HG02938 (cell line): ENCODE results near the gene NAA35.
"Not testable (repeated sequence)": the region's sequence is repeated elsewhere in the genome, so short reads cannot be mapped to it uniquely, and the experiment has no call there.

Experiments used
- ATAC-seq: cut with Tn5 transposase; IDR thresholded peaks from one replicate; pipeline ENCODE4 v1.9.1; 2021; ENCODE audit warnings: mild to moderate bottlenecking, moderate library complexity; ENCODE audit not compliant: unreplicated experiment

NAA35 gene

GRCh38 chr9:85943757-85944430 is 2.9 kb downstream of the NAA35 start:
- ATAC-seq: no peak

DNA sequence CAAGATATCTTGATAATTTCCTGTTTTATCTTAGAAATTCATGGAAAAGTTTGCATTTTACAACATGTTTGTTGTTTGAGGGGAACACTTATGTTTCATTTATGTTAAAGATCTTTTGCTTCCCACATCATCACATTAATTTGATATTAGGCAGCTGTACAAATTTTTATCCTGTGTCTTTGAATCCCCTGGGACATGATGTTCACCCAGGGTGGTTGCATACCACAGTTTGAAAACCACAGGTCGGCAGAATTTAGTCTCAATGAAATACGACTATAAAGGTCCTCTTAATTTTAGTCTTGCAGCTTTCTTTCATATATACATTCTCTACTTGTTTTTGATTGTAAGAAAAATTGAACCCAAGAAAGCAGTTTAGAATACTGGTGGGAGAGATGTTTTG is 3.7 kb downstream of the NAA35 start:
- ATAC-seq: no peak

- no peak for ATAC-seq
These were observed 8.8 kb downstream of the NAA35 start for GRCh38 chr9:85949586-85950335.

- ATAC-seq: no peak
These were observed 19.0 kb downstream of the NAA35 start for GRCh38 chr9:85959955-85960354.

DNA sequence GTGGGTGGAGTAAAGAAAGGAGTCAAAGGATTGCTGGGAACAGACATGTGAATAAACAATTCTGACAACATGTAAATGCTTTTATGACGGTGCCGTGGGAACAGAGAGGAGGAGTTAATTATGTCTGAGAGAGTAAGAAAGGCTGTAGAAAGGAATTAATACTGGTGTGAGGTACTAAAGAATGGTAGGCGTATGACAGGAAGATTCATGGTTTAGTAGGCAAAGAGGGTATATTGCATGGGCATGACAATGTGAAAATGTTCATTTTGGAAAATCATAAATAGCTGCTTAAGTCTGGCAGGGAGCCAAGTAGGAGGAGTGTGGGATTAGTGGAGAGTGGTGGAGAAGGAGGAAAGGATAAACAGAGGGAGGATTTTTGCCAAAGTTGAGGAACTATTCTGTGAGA is 19.7 kb downstream of the NAA35 start:
- no peak for ATAC-seq

GRCh38 chr9:85964526-85964925 is 23.6 kb downstream of the NAA35 start:
- ATAC-seq: no peak

DNA sequence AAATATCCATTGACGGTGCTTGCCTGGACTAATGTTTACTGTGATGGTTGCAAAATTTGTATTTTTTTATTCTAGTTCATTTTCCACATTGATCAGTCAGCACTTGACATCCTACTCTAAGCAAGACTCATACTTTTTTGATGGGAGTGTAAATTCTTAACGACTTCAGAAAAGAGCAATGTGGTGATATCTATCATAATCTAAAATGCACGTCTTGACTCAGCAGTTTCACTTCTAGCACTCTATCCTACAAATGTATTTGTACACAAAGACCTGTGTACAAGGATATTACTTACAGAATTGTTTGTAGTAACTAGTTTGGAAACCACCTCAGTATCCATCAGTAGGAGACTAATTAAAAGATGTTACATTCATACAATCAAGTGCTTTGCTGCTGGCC is 24.0 kb downstream of the NAA35 start:
- no peak for ATAC-seq

DNA sequence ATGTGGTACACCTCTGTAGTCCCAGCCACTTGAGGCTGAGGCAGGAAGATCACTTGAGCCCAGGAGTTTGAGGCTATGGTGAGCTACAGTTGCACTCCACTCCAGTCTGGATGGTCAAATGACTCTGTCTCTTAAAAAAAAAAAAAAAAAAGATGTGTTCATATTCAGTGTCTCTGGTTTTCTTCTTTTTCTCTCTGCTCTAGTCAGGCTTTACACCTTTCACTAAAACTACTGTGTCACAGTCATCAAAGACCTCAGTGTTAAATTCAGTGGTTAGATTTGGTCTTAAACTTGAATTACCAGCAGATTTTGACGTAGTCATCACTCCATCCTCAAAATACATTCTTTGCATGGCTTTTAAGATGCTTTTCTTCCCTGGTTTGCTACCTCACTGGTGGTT is 28.8 kb downstream of the NAA35 start:
- ATAC-seq: no peak

DNA sequence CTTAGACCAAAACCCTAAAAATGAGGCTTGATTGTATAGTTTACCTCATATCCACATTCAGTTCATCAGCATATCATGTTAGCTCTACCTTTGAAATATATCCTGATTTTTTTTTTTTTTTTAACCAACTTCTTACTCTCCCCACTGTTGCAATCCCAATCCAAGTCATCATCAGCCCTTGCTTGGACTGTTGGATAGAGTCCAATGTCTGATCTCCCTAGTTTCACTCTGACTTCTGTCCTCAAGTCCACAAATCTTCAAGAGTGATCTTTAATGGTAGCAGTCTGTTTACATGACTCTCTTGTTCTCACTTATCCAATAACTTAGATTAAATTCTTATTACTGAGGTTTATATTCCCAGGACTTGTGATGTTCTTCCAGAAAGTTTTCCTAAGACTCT is 30.8 kb downstream of the NAA35 start:
- no peak for ATAC-seq

DNA sequence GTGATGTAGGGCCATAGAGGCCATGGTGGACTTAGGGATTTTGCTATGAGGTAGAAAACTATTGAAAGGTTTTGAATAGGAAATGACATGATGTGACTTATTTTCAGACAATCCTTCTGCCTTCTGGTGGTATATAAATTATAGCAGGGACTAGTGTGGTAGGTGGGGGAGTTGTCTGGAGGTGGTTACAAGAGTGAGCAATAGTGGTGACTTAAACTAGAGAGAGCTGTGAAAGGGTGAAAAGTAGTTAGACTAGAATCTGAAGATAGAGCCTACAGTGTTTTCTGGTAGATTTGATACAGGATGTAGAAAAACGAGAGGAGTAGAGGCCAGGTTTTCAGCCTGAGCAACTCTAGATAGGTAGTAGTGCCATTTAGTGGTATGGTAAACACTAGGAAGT is 32.3 kb downstream of the NAA35 start:
- no peak for ATAC-seq

- not testable (repeated sequence) for ATAC-seq
These were observed 33.2 kb downstream of the NAA35 start for GRCh38 chr9:85974055-85974547.

- no peak for ATAC-seq
These were observed 37.5 kb downstream of the NAA35 start for GRCh38 chr9:85978496-85978895.

- no peak for ATAC-seq
These were observed 40.4 kb downstream of the NAA35 start for GRCh38 chr9:85981369-85981768.

GRCh38 chr9:85984457-85984856 is 43.5 kb downstream of the NAA35 start:
- ATAC-seq: no peak

GRCh38 chr9:85987236-85987635 is 46.3 kb downstream of the NAA35 start:
- ATAC-seq: no peak

GRCh38 chr9:85994191-85994590 is 53.2 kb downstream of the NAA35 start:
- no peak for ATAC-seq

DNA sequence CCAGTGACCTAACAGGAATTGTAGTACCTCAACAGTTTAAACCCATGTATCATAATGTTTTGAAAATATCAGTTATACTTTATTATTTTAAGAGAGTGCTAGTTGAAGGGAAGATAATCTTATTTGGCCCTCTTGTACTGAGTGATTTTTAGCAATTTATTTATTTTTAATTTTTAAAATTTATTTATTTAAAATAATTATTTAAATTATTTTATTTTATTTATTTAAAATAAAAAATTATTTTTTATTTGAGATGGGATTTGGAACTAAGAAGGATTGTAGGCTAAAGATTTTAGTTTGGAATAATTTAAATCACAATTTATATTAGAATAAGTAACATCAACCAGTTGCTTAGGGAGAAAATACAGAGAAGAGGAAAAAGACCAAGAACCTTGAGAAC is 54.2 kb downstream of the NAA35 start:
- no peak for ATAC-seq

GRCh38 chr9:85995599-85995998 is 54.7 kb downstream of the NAA35 start:
- ATAC-seq: no peak

GRCh38 chr9:86005253-86005775 is 64.4 kb downstream of the NAA35 start:
- no peak for ATAC-seq

DNA sequence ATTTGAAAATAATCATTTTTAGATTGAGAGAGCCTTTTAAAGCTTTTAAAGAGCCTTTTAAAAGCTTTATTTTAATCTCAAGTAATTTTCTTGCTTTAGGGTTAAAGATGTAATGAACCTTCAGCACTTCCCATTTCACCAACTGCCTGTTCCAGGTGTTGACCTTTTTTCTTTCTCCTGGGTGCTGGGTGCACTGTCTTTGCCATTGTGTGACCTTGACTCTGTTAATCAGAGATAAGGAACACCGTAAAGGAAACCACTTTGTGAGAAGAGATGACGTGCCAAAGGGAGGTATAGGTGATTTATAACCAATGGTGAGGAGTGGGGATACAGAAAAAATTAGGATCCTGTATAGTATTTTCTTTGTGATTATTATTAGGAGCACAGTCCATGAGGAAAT is 68.2 kb downstream of the NAA35 start:
- ATAC-seq: no peak

- no peak for ATAC-seq
These were observed 79.8 kb downstream of the NAA35 start for GRCh38 chr9:86020731-86021130.

DNA sequence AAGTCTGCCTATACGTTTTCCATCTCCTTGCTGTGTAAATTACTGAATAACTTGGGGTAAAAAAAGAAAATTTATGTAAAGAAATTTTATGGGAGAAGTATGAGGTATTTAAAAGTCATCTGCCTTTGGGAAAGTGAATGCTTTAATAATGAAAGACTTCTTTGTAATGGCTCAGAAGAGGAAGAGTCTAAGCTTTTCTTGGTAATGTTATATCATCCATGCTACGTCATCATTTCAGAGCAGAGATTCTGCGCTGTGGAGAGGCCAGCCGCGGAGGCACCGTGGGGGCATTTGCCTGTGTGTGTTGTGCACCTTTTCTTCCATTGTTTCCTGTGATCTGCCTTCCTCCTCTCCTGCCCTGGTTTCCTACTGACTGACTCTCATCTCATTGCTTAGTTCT is 80.2 kb downstream of the NAA35 start:
- no peak for ATAC-seq
